GM18505 (cell line): ENCODE results near the gene IGFBP2.

ENCODE experiments used
- ATAC-seq: cut with Tn5 transposase; IDR thresholded peaks from one replicate; pipeline ENCODE4 v1.9.1; 2021; ENCODE audit not compliant: unreplicated experiment
- POLR2A ChIP-seq: IDR thresholded peaks from 4 replicates; pipeline ENCODE4 v1.6.1; 2011; ENCODE audit warnings: borderline replicate concordance; ENCODE audit not compliant: insufficient read depth, insufficient read length; ENCODE audit errors: extremely low read depth

Gene IGFBP2

GRCh38 chr2:216603010-216603883 lies 30.0 kb upstream of the IGFBP2 start:
- TF ChIP-seq POLR2A = no peak

GRCh38 chr2:216603884-216604245 lies 29.4 kb upstream of the IGFBP2 start:
- no peak for TF ChIP-seq POLR2A
- no peak for ATAC-seq

More at GRCh38 chr2:216603010-216603883, 30.0 kb upstream of the IGFBP2 start:
- ATAC-seq = no peak

- ATAC-seq = no peak
- TF ChIP-seq POLR2A = no peak
Observed at GRCh38 chr2:216604458-216604857, 28.8 kb upstream of the IGFBP2 start.

- ATAC-seq = peak; percentile 90
- TF ChIP-seq POLR2A = no peak
Observed at GRCh38 chr2:216606551-216607276, 26.5 kb upstream of the IGFBP2 start.

GRCh38 chr2:216607277-216607560 lies 26.0 kb upstream of the IGFBP2 start:
- TF ChIP-seq POLR2A = no peak
- ATAC-seq = no peak

- TF ChIP-seq POLR2A = no peak
- no peak for ATAC-seq
Observed at GRCh38 chr2:216608525-216608924, 24.7 kb upstream of the IGFBP2 start.

GRCh38 chr2:216615298-216616082 lies 17.7 kb upstream of the IGFBP2 start:
- no peak for TF ChIP-seq POLR2A
- ATAC-seq = no peak

- ATAC-seq = no peak
- TF ChIP-seq POLR2A = no peak
Observed at GRCh38 chr2:216616083-216616678, 17.0 kb upstream of the IGFBP2 start.

GRCh38 chr2:216617159-216617815 lies 15.9 kb upstream of the IGFBP2 start:
- ATAC-seq = no peak
- no peak for TF ChIP-seq POLR2A

GRCh38 chr2:216618785-216619184 lies 14.4 kb upstream of the IGFBP2 start:
- ATAC-seq = no peak
- no peak for TF ChIP-seq POLR2A

GRCh38 chr2:216619411-216620393 lies 13.5 kb upstream of the IGFBP2 start:
- TF ChIP-seq POLR2A = no peak
- no peak for ATAC-seq

GRCh38 chr2:216620786-216621185 lies 12.4 kb upstream of the IGFBP2 start:
- no peak for TF ChIP-seq POLR2A
- ATAC-seq = no peak
